Kidney (tissue), 14 donors: ENCODE measurements around the gene ORMDL2. TPM values are rescaled to one million over a fixed set of nuclear protein-coding genes. Genes with fewer than 3 reads are reported as not detected.

ENCODE experiments used
- DNase-seq, 5 donors: peaks; one replicate each; pipeline ENCODE4 v3.0.0-alpha.2; 2013 to 2020
- FAIRE-seq: peaks from 2 replicates; lab custom pipeline; 2012; peaks lifted over from hg19 to GRCh38; lab: Jason Lieb, UNC
- H3K27ac ChIP-seq, 2 donors: one replicate each; pipeline ENCODE4 v1.7.0; 2013; ENCODE audit warnings: low read depth in 2 of 2, low read length in 2 of 2, inconsistent platforms in 1 of 2
- H3K27me3 ChIP-seq: one replicate; pipeline ENCODE4 v1.7.1; 2013; ENCODE audit warnings: low read length, inconsistent platforms; ENCODE audit not compliant: control insufficient read depth, insufficient read depth
- H3K36me3 ChIP-seq, 3 donors: one replicate each; pipeline versions ENCODE4 v1.7.0 to v1.7.1; 2013; ENCODE audit warnings: low read length in 3 of 3, control low read depth in 1 of 3, inconsistent platforms in 1 of 3; ENCODE audit not compliant: insufficient read depth in 3 of 3, control insufficient read depth in 2 of 3
- H3K4me1 ChIP-seq, 3 donors: one replicate each; pipeline versions ENCODE4 v1.7.0 to v1.7.1; 2013; ENCODE audit warnings: low read length in 3 of 3, inconsistent platforms in 1 of 3, low read depth in 1 of 3; ENCODE audit not compliant: control insufficient read depth in 2 of 3, insufficient read depth in 2 of 3
- H3K4me3 ChIP-seq, 3 donors: one replicate each; pipeline versions ENCODE4 v1.7.0 to v1.8.1; 2013; ENCODE audit warnings: low read length in 3 of 3, control low read depth in 1 of 3, inconsistent platforms in 1 of 3
- H3K9ac ChIP-seq, 3 donors: one replicate each; pipeline versions ENCODE4 v1.7.0 to v1.7.1; 2013; ENCODE audit warnings: low read length in 3 of 3, control low read depth in 1 of 3, inconsistent platforms in 1 of 3
- H3K9me3 ChIP-seq, 3 donors: one replicate each; pipeline versions ENCODE4 v1.7.0 to v1.7.1; 2013; ENCODE audit warnings: low read length in 3 of 3, control low read depth in 1 of 3, inconsistent platforms in 1 of 3; ENCODE audit not compliant: control insufficient read depth in 2 of 3, insufficient read depth in 1 of 3
- intact Hi-C: fragments of 100-400 bp; cut with DNase I; formaldehyde crosslinking; loops from one replicate; pipeline ENCODE4 v1.11.1; 2022
- polyA plus RNA-seq: library from polyadenylated mRNA; stranded (reverse); fragments of 350-450 nt; fragmentation: Illumina TruSeq; extraction: RNeasy Lipid Tissue Mini Kit (QIAGEN cat#74804); gene quantifications from one replicate; pipeline ENCODE4 v1.2.3, GENCODE V29; 2014; ENCODE audit warnings: low read depth, low replicate concordance; ENCODE audit not compliant: insufficient read depth
- total RNA-seq: library from RNA; stranded (reverse); fragmentation: NEBNext Ultra II Directional; extraction: Animal tissue kit (Norgen Biotek cat#: 25700); gene quantifications from one replicate; pipeline ENCODE4 v1.2.1, GENCODE V29; 2021
- TF ChIP-seq, protein P1 (sequence below): IDR thresholded peaks from 3 replicates; pipeline ENCODE4 v1.5.1; 2012; ENCODE audit warnings: mild to moderate bottlenecking, moderate library complexity, borderline replicate concordance; ENCODE audit not compliant: insufficient read depth; ENCODE audit errors: extremely low read depth
- donor health status: control.
- donor health status: control.
- donor health status: control.
- donor health status: control.
- donor health status: control.
- donor health status: DM: yes; HTN: yes; CAD: no.
- donor health status: Normal renal cell carcinoma (clear cell type).

Gene ORMDL2
- total and polyA plus RNA-seq, 2 donors from 2014 or later = 51.2 to 75.9 TPM

DNA sequence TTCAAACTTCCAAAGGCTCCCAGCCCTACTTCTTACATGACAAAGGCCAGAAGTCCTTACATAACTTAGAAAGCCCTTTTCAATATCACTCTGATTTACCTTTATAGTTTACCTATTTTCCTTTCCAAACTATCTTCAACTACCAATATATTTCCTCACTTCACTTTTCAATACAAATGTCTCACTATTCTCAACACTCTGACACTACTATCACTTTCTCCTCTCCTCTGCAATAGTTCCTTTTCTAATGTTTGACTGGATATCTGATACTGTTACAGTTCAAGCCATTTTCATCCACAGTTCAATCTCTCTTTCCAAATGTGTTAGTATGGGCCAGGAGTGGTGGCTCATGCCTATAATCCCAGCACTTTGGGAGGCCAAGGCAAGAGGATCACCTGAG lies 3.6 kb upstream of the ORMDL2 start:
- intact Hi-C loops = no loop called here
- Histone ChIP-seq H3K4me1 (peaks cover 0 to 14% (median 8%) of the 10 kb centered on the region in 3 donors), H3K27me3 (no peaks in the 10 kb centered on the region), H3K9ac (no peak overlapping the region), H3K27ac (no peak overlapping the region), H3K36me3 (peaks cover 0 to 1% (median under 1%) of the 10 kb centered on the region in 3 donors), H3K9me3 (no peaks in the 10 kb centered on the region), H3K4me3 (no peak overlapping the region)
- DNase-seq (no peak), FAIRE-seq (no peak)
- TF ChIP-seq, protein P1, sequence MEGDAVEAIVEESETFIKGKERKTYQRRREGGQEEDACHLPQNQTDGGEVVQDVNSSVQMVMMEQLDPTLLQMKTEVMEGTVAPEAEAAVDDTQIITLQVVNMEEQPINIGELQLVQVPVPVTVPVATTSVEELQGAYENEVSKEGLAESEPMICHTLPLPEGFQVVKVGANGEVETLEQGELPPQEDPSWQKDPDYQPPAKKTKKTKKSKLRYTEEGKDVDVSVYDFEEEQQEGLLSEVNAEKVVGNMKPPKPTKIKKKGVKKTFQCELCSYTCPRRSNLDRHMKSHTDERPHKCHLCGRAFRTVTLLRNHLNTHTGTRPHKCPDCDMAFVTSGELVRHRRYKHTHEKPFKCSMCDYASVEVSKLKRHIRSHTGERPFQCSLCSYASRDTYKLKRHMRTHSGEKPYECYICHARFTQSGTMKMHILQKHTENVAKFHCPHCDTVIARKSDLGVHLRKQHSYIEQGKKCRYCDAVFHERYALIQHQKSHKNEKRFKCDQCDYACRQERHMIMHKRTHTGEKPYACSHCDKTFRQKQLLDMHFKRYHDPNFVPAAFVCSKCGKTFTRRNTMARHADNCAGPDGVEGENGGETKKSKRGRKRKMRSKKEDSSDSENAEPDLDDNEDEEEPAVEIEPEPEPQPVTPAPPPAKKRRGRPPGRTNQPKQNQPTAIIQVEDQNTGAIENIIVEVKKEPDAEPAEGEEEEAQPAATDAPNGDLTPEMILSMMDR = no peak

DNA sequence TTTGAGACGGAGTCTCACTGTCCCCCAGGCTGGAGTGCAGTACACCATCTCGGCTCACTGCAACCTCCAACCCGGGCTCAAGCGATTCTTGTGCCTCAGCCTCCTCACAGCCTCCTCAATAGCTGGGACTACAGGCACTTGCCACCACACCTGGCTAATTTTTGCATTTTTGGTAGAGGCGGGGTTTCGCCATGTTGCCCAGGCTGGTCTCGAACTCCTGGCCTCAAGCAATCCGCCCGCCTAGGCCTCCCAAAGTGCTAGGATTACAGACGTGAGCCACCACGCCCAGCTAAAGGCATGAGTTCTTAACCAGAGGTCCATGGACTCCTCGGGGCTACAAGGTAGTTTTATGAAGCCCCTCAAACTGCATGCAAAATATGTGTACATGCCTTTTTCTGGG lies 2.4 kb upstream of the ORMDL2 start:
- no peak for DNase-seq
- Histone ChIP-seq H3K4me1 (peaks cover 0 to 14% (median 8%) of the 10 kb centered on the region in 3 donors), H3K27ac (no peak overlapping the region), H3K9me3 (no peaks in the 10 kb centered on the region), H3K27me3 (no peaks in the 10 kb centered on the region), H3K4me3 (peak overlapping the region in 1 of 3 donors; percentile 40), H3K9ac (no peak overlapping the region), H3K36me3 (peaks cover 0 to 9% (median 3%) of the 10 kb centered on the region in 3 donors)
- FAIRE-seq = no peak
- intact Hi-C loops = no loop called here
- TF ChIP-seq, protein P1 = no peak

DNA sequence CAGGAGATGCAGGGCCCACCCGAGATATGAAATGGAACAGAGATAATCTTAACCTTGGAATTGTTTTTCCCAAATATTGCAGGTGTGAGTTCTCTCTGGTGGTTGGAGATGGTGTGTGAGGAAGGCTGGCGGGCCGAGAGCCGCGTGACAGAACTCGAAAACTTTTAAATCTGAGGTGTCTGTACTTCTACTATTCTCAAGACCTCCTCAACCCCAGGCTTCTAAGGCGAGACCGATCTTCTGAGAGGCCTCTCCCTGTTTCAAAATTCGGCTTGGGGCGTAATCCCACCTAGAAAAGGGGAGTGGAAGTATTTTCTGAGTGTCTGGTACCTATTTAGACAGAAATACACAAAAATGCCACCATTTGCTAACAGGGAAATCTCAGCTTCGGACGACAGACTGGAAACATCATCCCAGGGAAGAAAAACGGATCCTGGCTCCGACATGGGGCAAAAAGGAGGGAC lies 928 bp upstream of the ORMDL2 start:
- Histone ChIP-seq H3K9me3 (no peaks in the 10 kb centered on the region), H3K9ac (peak overlapping the region; percentile 89 to 100 (median 99)), H3K27ac (peak overlapping the region; percentile 74 to 77), H3K36me3 (peaks cover 3 to 21% (median 5%) of the 10 kb centered on the region in 3 donors), H3K4me3 (peak overlapping the region; percentile 100), H3K27me3 (no peaks in the 10 kb centered on the region), H3K4me1 (peaks cover 0 to 14% (median 7%) of the 10 kb centered on the region in 3 donors)
- FAIRE-seq = no peak
- peak in 2 of 5 donors; percentile 48 to 71 for DNase-seq
- intact Hi-C loops = no loop called here
- TF ChIP-seq, protein P1 = no peak
